ENCODE data around the gene TMOD2. TPM values are rescaled to one million over a fixed set of nuclear protein-coding genes. Genes with fewer than 3 reads are reported as not detected.
A peak's percentile ranks its signal among the peaks of the same experiment; 100 is the strongest.

Gene TMOD2
- total RNA-seq, 1 donor from 2014 or later: 7.0 TPM

- H3K27ac ChIP-seq: peak overlapping the region; percentile 76 to 82
- H3K4me3 ChIP-seq: peak overlapping the region; percentile 92 to 93
- peaks cover 0 to 4% of the 10 kb centered on the region in 2 donors for H3K4me1 ChIP-seq
- H3K36me3 ChIP-seq: no peaks in the 10 kb centered on the region
- no peaks in the 10 kb centered on the region for H3K27me3 ChIP-seq
- intact Hi-C loops (cut with DNase I): loop anchor here (2.0 to 5.0 kb wide), 3 partner anchors 14 to 90 kb away; partner anchors contain the start of genes TMOD2 and TMOD3
- H3K9me3 ChIP-seq: no peaks in the 10 kb centered on the region
- TF ChIP-seq CTCF (IDR thresholded peaks at IDR 0.05): no peak
- DNase-seq (ENCODE audit: low spot score in 2 of 2): peak in 1 of 2 donors; percentile 70
Measured at GRCh38 chr15:51736751-51737521, 14.5 kb upstream of the TMOD2 start.

- no peak for TF ChIP-seq CTCF (IDR thresholded peaks at IDR 0.05)
- peak within 1 kb of the TSS; percentile 92 to 93 for H3K4me3 ChIP-seq
- H3K9me3 ChIP-seq: no peaks in the 10 kb centered on the region
- no peaks in the 10 kb centered on the region for H3K36me3 ChIP-seq
- H3K27ac ChIP-seq: peak within 1 kb of the TSS; percentile 76 to 82
- no peaks in the 10 kb centered on the region for H3K27me3 ChIP-seq
- DNase-seq (ENCODE audit: low spot score in 2 of 2): peak in 1 of 2 donors; percentile 87
- H3K4me1 ChIP-seq: no peaks in the 10 kb centered on the region
- intact Hi-C loops (cut with DNase I): loop anchor here (2.0 to 5.0 kb wide), 3 partner anchors 13 to 90 kb away; partner anchors contain the start of genes TMOD2 and TMOD3
Measured at GRCh38 chr15:51737522-51738305, 13.7 kb upstream of the TMOD2 start, which contains the start of gene LYSMD2. TSS of gene LYSMD2 (minus strand) at chr15:51737655. CDS start at chr15:51737622, 33 bp downstream.

- Histone ChIP-seq H3K9me3 (no peaks in the 10 kb centered on the region), H3K36me3 (no peaks in the 10 kb centered on the region), H3K27ac (peak overlapping the region; percentile 76 to 82), H3K4me1 (no peaks in the 10 kb centered on the region), H3K4me3 (peak overlapping the region in 1 of 2 donors; percentile 93), H3K27me3 (no peaks in the 10 kb centered on the region)
- DNase-seq (ENCODE audit: low spot score in 2 of 2): no peak
- intact Hi-C loops (cut with DNase I): loop anchor here (5.0 kb wide), 1 partner anchor 89 kb away; the partner anchor contains the start of gene TMOD3
- TF ChIP-seq CTCF (IDR thresholded peaks at IDR 0.05): no peak
Measured at GRCh38 chr15:51738553-51738952, 12.8 kb upstream of the TMOD2 start.

GRCh38 chr15:51739061-51739712 is 12.2 kb upstream of the TMOD2 start:
- Histone ChIP-seq H3K27ac (no peak overlapping the region), H3K27me3 (no peaks in the 10 kb centered on the region), H3K4me3 (no peak overlapping the region), H3K4me1 (no peaks in the 10 kb centered on the region), H3K36me3 (no peaks in the 10 kb centered on the region), H3K9me3 (no peaks in the 10 kb centered on the region)
- no peak for TF ChIP-seq CTCF (IDR thresholded peaks at IDR 0.05)
- intact Hi-C loops (cut with DNase I): loop anchor here (5.0 kb wide), 1 partner anchor 88 kb away; the partner anchor contains the start of gene TMOD3
- DNase-seq (ENCODE audit: low spot score in 2 of 2): no peak

GRCh38 chr15:51749307-51749706 is 2.1 kb upstream of the TMOD2 start:
- intact Hi-C loops (cut with DNase I): no loop called here
- Histone ChIP-seq H3K36me3 (no peaks in the 10 kb centered on the region), H3K4me1 (peaks cover 0 to 8% of the 10 kb centered on the region in 2 donors), H3K27ac (no peak overlapping the region), H3K27me3 (no peaks in the 10 kb centered on the region), H3K4me3 (no peak overlapping the region), H3K9me3 (no peaks in the 10 kb centered on the region)
- TF ChIP-seq CTCF (IDR thresholded peaks at IDR 0.05): no peak
- no peak for DNase-seq (ENCODE audit: low spot score in 2 of 2)
